NCI-H1105 treated with DMSO at 0.1 percent for 48 hours (cell line): ENCODE data around the gene LPIN1.
"Not testable (repeated sequence)": the region's sequence is repeated elsewhere in the genome, so short reads cannot be mapped to it uniquely, and the experiment has no call there.

ENCODE experiments used
- DNase-seq: peaks from one replicate; lab custom pipeline; 2025; lab: John Stamatoyannopoulos, UW

The LPIN1 gene

DNA sequence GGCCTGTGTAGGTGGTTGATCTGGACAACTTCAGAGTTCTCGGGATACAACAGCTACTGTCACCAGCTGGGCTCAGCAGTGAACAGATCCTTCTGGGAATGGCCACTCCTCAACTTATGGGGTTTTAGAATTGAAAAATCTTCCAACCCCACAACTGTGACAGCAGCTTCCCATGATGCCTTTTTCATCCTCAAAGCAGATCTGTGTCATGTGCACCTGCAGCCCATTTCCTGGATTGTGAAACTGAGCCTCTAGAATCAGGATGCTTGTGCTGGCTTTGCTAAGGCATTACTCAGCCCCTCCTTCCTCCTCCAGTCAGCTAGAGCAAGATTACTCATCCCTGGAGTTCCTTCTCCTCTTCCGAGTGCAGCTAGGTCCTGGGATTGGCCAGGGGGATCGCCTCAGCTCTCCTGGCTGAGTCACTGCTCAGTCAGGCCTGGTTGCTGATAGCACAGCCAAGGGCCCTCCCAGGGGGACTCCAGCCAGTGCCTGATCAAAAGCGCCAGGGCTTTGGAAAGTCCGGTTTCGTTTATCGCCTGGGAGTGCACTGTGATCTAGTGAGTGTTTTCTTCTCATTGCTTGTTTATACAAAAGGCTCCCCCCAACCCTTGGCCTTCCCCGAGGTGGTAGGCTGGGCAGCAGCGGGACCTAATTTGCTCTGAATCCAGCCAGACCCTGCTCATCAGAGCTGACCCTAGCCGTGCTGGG is 2.4 kb upstream of the LPIN1 start:
- DNase-seq = peak; percentile 52

DNA sequence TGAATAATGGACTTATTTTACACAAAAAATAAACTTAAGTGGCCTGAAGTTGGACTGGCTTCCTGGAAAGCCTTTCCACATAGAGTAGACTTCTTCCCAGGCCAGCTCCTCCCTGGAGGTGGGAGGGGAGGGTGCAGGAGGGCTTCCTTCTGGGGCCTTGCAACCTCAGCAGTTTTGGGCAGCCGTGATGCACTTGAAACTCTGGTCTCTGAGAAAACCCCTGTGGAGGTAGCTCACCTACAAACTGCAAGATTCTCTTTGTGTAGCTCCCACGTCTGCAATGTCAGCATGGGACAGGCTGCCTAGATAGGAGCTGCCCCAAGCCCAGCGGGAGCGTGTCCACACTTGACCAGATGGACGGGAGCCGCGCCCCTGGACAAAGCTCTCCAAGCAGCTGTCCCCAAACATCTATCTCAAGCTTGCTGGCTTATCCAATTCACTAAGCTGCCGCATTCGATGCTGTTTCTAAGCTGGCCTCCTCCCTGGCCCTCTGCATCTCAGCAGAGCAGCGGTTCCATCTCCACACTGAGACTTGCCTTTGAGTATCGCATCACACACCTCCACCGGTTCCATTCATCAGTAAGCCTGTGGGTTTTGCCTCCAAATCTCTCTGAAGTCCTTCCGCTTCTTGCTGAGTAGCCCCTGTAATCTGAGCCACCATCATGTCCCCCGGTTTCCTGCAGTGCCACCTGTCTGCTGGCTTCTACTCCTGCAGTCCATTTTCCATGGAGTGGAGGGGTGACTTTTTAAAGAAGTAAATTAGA is 1.6 kb upstream of the LPIN1 start:
- no peak for DNase-seq

DNA sequence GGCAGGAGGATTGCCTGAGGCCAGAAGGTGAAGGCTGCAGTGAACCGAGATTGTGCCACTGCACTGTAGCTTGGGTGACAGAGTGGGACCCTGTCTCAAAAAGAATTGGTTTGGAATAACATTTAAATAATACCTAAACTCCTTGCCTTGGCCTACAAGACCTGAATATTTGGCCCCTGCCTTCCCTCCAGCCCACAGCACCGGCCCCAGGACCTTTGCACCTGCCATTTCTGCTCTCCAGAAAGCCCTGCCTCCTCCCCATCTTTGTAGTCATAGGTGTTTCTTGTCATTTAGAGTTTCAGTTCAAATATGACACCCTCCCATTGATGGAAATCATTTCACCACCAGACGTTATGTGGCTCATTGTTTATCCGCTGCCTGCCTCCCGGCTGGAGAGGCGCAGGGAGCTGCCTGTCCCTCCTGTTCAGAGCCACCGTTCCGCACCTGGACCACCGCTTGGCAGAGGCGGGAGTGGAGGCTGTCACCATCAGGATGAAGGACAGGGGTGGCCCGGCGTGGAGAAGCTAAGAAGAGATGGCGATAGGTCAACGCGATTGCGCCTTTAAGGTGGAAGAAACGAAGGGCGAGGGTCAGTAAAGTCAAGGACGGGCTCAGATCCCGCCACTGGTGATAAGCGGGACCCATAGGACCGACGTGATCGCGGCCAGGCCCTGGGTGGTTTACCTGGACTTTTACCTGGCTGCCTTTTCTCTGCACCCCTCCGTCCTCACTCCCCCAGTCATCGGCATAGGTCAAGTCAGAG is 638 bp upstream of the LPIN1 start:
- no peak for DNase-seq

DNA sequence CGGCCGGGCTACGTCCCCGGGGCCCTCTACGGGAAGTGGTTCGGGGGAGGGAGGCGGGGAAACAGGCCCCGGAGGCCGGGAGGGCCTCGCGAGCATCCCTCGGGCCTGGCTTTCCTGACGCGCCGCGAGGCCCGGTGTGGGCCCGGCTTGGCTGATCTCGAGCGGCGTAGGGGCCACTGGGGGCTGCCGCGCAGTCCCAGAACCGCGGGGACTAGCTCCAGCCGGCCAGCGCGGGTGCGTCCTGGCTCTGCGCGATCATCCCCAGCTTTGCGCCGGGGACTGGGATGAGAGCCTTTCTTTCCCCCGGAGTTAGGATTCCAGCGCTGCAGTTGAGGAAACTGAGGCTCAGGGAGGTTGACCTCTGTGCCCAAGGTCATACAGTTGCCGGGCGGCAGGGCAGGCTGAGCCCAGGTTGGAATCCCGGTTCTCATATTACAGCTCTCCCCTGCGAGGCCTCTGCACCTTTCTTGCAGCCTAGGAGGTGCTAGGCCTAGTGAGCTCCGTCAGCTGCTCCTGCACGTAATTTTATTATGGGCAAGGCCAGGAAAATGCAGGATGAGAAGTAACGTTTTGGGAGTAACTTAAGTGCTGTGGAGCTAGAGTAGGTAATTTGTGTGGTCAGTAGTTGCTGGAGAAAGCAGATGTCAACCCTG is 501 bp downstream of the LPIN1 start:
- peak; percentile 56 for DNase-seq

DNA sequence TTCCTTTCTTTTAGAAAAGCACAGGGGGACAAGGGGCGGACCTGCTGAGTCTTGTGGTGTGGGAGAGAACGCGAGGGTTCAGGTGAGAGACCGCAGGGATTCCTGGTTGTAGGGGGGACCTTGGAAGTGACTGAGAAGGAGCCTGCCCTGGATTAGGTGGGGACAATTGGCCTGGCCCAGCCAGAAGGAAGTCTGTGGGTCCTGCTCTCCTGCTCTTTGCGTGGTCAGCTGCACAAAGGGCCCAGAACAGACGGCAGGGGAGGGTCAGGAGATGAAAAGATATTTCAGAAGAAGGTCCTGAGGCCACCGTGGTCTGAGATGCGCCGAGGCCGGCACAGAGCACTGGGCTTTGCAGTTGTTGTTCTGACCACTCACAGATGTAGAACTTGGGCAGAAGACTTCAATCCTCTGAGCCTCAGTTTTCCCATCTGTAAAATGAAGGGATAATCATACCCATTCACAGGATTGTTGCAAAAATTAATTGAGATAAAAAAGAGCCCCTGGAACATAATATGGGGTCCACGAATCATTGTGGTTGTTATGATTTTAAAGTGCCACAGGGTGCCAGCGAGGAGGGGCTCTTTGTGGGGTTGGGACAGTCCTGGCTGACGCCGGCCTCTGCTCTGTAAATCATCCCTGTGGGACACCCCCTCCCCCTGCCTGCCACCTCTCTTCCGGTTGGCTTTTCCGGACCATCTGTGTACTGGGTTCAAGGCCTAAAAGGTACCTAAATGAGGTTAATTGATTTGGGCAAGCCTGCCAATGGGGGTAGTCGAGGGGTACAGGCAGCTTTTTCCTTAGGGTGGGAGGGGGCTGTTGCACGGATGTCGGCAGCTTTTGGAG is 1.8 kb downstream of the LPIN1 start:
- DNase-seq = no peak

DNA sequence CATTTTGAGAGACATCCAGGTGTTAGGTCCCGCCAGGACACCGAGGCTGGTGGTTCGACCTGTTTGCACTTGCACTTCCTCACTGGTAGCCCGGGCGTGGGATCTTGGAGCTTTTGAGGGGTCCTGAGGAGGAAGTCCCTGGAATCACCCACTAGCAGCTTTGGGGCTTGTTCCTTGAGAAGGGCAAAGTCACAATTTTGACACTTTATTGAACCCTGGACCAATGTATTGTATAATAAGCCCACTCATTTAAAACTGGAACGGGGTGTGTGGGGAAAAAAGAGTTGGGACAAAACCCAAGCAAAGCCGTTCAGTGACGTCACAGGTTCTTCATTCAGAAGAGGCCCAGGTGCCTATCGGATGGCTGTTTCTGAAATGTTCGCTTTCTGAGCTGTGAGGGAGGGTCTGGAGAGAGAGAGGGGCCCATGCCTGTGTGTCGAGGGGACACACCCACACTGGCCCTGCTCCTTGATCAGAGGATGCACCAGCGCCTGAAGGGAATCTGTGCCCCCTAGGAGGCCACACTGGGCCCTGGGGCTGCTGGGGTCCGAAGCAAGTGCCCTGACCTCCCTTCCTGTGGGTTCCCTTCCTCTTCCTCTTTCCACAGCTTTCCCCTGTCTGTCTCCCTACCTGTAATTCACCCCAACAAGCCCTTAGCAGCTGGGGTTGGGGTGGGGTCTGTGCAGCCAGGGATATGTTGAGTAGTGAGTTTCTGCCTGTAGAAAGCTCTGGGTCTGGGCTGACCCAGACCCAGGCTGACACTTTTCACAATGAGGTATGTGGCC is 2.6 kb downstream of the LPIN1 start:
- no peak for DNase-seq

DNA sequence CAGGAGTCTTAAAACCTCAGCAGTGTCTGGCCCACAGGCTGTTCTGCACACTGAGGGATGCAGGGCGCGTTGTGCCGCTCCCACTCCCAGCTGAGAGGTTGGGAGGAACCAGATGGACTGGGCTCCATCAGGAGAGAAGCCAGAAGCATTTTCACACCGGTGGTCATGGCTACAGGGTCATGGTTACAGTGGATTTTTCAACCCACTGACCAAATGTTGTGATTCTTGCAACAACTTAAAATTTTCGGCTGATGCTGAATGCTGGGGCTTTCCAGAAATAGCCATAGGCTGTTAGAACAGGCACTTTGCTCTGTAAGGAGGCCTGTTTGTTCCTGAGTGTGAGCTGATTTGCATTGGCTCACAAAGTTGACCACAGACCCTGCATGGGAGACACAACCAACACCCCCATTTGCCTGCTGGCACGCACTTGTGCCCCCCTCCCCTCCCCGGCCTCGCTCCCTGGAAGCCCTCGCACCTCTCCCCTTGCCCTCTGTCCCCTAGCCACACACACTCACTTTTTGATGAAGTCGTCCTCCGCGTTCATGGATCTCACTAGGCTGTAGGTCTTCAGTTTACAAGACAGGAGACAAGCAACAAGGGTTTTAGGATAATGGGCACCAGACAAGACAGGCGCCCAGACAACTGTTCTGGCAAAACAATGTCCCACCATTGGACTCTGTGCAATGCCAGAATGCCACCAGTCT is 3.4 kb downstream of the LPIN1 start:
- no peak for DNase-seq

DNA sequence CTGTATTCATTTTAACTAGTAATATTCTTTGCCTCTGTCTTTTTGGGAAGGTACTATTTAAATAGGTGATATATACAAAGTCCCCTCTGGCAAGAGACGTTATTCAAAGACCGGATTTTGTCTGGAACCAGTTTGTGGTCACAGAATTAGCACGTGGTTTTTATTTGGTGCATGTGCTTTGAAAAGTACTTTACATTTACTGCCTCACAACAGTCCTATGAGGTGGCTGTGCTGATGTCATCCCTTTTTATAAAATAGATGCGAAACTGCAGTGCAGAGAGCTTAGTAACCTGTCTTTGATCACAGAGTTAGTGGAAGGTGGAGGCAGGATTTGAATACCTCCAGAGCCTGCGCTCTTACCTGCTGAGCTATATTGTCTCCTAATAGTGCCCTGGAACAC is 4.0 kb downstream of the LPIN1 start:
- no peak for DNase-seq

DNA sequence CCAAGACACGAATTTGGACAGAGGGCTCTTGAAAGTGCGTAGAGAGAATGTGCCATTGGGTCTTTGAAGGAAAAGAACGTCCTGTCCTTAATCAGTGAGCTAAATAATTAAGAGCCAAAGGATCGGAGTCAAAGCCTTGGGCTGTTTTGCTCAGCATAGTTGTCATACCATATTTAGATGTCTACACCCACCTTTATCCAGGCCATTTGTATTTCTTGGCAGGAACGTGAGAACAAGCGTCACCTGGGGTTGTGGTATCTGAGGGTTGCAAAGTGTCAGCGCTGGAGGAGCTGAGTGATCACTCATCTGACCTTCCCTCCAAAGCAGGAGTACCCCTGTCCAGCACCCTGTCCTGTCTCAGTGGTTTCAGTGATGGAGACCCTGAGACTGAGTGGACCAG is 4.5 kb downstream of the LPIN1 start:
- no peak for DNase-seq

DNA sequence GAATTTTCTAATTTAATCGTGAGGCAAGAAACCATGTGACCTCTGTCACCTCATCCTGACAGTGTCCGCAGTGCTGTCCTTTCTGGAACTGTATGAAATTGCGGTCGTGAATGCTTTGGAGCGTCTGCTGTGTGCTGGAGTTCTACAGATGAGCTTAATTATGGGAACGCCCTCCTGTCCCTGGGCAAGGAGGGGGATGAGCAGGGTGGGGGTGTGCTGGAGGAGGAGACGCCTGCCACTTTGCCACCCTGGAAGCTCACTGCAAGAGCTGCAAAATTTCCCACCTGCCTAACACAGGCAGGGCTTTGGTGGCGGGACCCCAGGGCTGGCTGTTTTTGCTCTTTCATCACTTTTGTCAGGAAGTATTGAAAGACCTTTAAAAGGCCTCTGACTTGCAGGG is 6.5 kb downstream of the LPIN1 start:
- DNase-seq = no peak

DNA sequence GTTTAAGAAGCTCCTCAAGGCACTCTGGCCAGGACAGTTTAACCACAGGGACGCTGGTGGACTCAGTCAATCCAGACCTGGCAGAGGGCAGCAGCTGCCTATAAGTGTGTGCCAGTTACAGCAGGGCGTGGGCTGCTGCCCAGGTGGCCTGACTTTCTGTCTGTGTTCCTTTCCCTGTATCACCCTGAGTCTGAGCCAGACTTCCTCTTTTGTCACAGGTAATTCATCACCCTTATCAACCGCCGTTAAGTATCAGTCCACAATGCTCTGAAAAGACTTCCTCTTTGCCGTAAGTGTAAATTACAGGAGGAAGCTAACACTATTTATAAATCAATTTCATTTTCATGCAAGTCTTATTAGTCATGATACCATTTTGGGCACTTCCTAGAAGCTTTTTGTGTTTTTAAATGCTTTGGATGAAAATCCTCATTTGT is 7.0 kb downstream of the LPIN1 start:
- peak; percentile 77 for DNase-seq

DNA sequence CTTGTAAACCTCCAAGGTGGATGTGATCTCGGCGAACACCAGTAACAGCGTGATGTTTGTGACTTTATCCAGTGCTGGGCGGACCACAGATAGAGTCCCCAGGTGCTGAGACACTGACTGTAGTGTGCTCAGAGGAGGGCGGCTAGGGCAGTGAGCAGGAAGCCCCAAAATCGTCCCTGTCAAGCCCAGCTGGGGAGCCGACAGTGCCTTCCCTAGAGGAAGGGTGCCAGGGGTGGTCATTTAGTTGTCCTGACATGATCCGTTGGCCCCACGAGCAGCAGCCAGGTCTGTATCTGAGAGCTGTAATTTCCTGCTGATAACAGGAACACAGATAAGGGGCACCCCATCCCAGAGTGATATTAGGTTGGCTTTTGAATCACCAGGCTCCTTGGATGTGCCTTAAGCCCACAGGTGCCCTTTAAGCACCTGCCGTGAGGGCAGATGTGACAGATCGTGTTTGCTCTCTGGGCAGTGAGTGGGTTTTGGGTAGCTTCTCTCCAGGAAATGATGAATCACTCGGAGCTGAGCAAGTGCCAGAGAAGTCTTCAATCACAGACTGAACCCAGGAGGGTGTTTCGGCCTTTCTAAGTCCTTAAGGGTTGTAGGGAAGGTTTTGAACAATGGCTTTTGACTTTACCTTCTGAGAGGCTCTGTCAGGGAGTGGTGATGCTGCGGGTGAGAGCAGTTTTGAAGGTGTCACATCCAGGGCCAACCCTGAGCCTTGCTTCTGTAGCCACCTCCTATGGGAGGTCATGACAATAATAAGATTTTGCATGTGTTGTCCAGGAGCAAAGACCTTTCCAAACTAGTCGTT is 7.7 kb downstream of the LPIN1 start:
- peak; percentile 25 for DNase-seq

DNA sequence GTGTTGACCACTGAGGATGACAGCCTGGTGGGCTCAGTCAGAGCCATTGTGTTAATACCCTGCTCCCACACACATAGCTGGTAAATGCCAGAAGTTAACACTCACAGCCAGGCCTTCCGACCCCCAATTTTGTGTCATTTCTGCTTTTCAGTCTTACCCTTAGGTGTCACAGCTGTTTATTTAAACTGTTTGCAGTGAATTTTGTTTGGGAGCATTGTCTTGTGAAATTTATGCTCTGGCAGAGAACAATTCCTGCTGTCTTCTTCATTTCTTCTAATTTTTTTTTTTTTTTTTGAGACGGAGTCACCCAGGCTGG is 8.2 kb downstream of the LPIN1 start:
- DNase-seq = no peak

DNA sequence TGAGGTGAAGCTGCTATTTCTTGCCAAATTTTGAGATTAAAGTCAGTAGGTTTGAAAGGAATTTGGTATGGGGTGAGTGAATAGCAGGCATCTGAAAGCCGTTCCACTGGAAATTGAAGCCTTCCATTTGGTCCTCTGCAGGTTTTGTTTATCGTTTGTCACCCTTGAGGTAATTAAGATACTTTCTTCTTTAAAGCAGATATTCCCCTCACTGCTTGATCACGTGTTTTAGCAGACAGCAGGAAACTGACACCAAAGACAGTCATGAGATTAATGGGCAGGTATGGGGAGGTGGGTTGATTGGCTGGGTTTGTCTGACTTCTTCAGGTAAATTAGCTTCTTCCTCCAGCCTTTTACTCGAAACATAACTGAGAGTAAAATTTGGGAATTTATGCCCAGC is 10.7 kb downstream of the LPIN1 start:
- no peak for DNase-seq

DNA sequence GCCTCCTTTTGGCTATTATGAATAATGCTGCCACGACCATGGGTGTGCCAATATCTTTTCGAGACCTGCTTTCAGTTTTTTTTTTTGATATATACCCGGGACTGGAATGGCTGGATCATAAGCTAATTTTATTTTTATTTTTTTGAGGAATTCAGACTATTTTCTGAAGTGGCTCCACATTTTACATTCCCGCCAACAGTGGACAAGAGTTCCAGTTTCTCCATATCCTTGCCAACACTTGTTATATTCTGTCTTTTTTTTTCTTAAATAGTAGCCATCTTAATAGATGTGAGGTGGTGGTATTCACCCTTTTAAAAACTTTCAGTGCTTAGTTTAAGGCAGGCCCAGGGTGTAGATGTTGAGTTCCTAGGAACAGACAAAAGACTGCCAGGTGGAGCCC is 11.8 kb downstream of the LPIN1 start:
- DNase-seq = no peak

DNA sequence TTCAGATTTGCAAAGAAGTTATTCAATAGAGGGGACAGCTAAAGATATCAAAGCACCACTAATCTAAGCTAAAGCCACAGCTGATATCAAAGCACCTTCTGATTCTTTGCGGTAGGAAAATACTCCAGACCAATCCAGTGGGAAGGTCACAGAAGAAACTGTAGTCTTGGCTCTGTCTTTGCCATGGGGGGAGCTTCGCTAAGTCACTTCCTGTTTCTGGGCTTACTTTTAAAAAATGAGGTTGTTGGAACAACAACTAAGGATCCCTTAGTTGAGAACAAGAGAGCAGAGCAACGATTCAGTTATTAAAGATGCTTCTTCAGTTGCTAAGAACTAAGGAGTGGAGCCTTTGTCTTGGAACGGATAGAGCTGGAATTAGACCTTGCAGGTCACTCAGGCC is 12.2 kb downstream of the LPIN1 start:
- no peak for DNase-seq

DNA sequence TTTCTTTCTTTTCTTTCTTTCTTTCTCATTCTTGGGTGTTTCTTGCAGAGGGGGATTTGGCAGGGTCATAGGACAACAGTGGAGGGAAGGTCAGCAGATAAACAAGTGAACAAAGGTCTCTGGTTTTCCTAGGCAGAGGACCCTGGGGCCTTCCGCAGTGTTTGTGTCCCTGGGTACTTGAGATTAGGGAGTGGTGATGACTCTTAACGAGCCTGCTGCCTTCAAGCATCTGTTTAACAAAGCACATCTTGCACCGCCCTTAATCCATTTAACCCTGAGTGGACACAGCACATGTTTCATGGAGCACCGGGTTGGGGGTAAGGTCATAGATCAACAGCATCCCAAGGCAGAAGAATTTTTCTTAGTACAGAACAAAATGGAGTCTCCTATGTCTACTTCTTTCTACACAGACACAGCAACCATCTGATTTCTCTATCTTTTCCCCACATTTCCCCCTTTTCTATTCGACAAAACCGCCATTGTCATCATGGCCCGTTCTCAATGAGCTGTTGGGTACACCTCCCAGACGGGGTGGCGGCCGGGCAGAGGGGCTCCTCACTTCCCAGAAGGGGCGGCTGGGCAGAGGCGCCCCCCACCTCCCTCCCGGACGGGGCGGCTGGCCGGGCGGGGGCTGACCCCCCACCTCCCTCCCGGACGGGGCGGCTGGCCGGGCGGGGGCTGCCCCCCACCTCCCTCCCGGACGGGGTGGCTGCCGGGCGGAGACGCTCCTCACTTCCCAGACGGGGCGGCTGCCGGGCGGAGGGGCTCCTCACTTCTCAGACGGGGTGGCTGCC is 12.9 kb downstream of the LPIN1 start:
- not testable (repeated sequence) for DNase-seq

DNA sequence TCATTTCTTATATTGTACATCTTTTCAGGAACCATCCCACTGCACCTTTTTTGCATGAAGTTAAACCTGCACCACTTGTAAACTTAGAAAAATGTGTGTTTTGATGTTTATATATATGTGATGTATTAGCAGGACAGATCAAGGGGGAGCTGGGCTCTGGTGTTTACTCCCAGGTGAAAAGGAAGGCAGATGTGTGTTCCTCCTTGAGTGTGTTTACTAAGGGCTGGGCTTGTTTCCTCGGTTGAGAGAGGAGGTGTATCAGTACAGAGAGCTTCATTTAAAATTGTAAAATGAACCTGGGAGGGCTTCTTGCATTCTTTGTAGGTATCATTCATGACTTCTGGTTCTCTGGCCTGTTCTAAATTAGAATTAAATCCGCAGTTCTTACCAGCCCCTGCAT is 14.8 kb downstream of the LPIN1 start:
- no peak for DNase-seq

DNA sequence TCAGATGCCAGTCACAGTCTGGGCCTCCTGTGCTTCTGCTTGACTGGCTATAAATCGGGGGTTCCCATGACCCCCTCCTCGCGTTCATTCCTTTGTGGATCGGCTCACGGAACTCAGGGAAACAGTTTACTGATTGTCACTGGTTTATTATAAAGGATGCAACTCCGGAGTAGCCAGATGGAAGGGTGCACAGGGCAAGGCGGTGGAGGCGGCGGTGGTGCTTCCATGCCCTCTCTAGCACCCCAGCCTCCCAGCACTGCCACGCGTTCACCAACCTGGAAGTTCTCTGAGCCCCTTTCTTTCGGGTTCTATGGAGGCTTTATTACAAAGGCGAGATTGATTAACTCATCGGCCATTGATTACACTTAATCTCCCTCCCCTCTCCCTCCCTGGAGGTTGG is 15.6 kb downstream of the LPIN1 start:
- no peak for DNase-seq
